SK-N-SH treated with all-trans-retinoic acid at 6 μM for 48 hours (cell line): ENCODE measurements around the gene RACK1.
"Not testable (repeated sequence)": the region's sequence is repeated elsewhere in the genome, so short reads cannot be mapped to it uniquely, and the experiment has no call there.

Experiments
- ATAC-seq: fragments of 200-7000 bp; cut with Tn5 transposase; 3 replicates; pipeline ENCODE4 v1.9.1; 2020; ENCODE audit warnings: mild to moderate bottlenecking, moderate library complexity
- ARNTL ChIP-seq: fragments of 450-650 bp; formaldehyde crosslinking; IDR thresholded peaks from 2 replicates; pipeline ENCODE4 v1.5.0; 2020; ENCODE audit warnings: low read depth, mild to moderate bottlenecking, moderate library complexity, borderline replicate concordance
- CSDC2 ChIP-seq: fragments of 250-450 bp; sonication (Bioruptor Pico); IDR thresholded peaks from 2 replicates; pipeline ENCODE4 v1.5.0; 2020; ENCODE audit warnings: mild to moderate bottlenecking, moderate library complexity
- CSRNP3 ChIP-seq: fragments of 250-450 bp; sonication (Bioruptor Pico); IDR thresholded peaks from 2 replicates; pipeline ENCODE4 v1.5.1; 2021; ENCODE audit warnings: mild to moderate bottlenecking, moderate library complexity
- ESRRG ChIP-seq: fragments of 250-450 bp; sonication (Bioruptor Pico); IDR thresholded peaks from 2 replicates; pipeline ENCODE4 v1.6.1; 2021; ENCODE audit warnings: mild to moderate bottlenecking
- GLIS3 ChIP-seq: fragments of 250-450 bp; sonication (Bioruptor Pico); IDR thresholded peaks from 2 replicates; pipeline ENCODE4 v1.5.0; 2020; ENCODE audit warnings: mild to moderate bottlenecking, moderate library complexity
- POU6F1 ChIP-seq: fragments of 250-450 bp; sonication (Bioruptor Pico); IDR thresholded peaks from 2 replicates; pipeline ENCODE4 v1.8.0; 2021; ENCODE audit warnings: low read depth, mild to moderate bottlenecking, moderate library complexity, borderline replicate concordance
- PPARA ChIP-seq: fragments of 250-450 bp; sonication (Bioruptor Pico); IDR thresholded peaks from 2 replicates; pipeline ENCODE4 v1.5.0; 2020; ENCODE audit warnings: mild to moderate bottlenecking, borderline replicate concordance
- RARB ChIP-seq: fragments of 250-450 bp; sonication (Bioruptor Pico); IDR thresholded peaks from 2 replicates; pipeline ENCODE4 v1.8.0; 2021; ENCODE audit warnings: mild to moderate bottlenecking, moderate library complexity
- SNAI2 ChIP-seq: fragments of 250-450 bp; sonication (Bioruptor Pico); IDR thresholded peaks from 2 replicates; pipeline ENCODE4 v1.5.0; 2020; ENCODE audit warnings: mild to moderate bottlenecking, moderate library complexity
- TCF4 ChIP-seq: fragments of 250-450 bp; sonication (Bioruptor Pico); IDR thresholded peaks from 2 replicates; pipeline ENCODE4 v1.8.0; 2021; ENCODE audit warnings: mild to moderate bottlenecking, moderate library complexity, borderline replicate concordance
- TOX ChIP-seq: fragments of 250-450 bp; sonication (Bioruptor Pico); IDR thresholded peaks from 2 replicates; pipeline ENCODE4 v1.8.0; 2021; ENCODE audit warnings: mild to moderate bottlenecking, moderate library complexity, borderline replicate concordance
- ZC3H10 ChIP-seq: fragments of 250-450 bp; sonication (Bioruptor Pico); IDR thresholded peaks from 2 replicates; pipeline ENCODE4 v1.5.1; 2021; ENCODE audit warnings: mild to moderate bottlenecking, moderate library complexity
- ZFP30 ChIP-seq: fragments of 450-650 bp; formaldehyde crosslinking; IDR thresholded peaks from 2 replicates; pipeline ENCODE4 v1.5.0; 2022; ENCODE audit warnings: mild to moderate bottlenecking, moderate library complexity
- ZNF8 ChIP-seq: fragments of 450-650 bp; formaldehyde crosslinking; IDR thresholded peaks from 2 replicates; pipeline ENCODE4 v1.5.0; 2020; ENCODE audit warnings: mild to moderate bottlenecking, moderate library complexity
- TF ChIP-seq, protein P1 (sequence below): fragments of 250-450 bp; sonication (Bioruptor Pico); IDR thresholded peaks from 2 replicates; pipeline ENCODE4 v1.5.0; 2020; ENCODE audit warnings: mild to moderate bottlenecking, moderate library complexity
- TF ChIP-seq, protein P2 (sequence below): fragments of 250-450 bp; sonication (Bioruptor Pico); IDR thresholded peaks from 2 replicates; pipeline ENCODE4 v1.5.1; 2020; ENCODE audit warnings: low read depth, mild to moderate bottlenecking, moderate library complexity

RACK1 gene

GRCh38 chr5:181212080-181212479 is 31.6 kb downstream of the RACK1 start:
- TF ChIP-seq, protein P1, sequence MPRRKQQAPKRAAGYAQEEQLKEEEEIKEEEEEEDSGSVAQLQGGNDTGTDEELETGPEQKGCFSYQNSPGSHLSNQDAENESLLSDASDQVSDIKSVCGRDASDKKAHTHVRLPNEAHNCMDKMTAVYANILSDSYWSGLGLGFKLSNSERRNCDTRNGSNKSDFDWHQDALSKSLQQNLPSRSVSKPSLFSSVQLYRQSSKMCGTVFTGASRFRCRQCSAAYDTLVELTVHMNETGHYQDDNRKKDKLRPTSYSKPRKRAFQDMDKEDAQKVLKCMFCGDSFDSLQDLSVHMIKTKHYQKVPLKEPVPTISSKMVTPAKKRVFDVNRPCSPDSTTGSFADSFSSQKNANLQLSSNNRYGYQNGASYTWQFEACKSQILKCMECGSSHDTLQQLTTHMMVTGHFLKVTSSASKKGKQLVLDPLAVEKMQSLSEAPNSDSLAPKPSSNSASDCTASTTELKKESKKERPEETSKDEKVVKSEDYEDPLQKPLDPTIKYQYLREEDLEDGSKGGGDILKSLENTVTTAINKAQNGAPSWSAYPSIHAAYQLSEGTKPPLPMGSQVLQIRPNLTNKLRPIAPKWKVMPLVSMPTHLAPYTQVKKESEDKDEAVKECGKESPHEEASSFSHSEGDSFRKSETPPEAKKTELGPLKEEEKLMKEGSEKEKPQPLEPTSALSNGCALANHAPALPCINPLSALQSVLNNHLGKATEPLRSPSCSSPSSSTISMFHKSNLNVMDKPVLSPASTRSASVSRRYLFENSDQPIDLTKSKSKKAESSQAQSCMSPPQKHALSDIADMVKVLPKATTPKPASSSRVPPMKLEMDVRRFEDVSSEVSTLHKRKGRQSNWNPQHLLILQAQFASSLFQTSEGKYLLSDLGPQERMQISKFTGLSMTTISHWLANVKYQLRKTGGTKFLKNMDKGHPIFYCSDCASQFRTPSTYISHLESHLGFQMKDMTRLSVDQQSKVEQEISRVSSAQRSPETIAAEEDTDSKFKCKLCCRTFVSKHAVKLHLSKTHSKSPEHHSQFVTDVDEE (CRISPR knock-in tag) = no peak
- TF ChIP-seq RARB (CRISPR knock-in tag) (no peak), ARNTL (CRISPR knock-in tag) (no peak), TOX (CRISPR knock-in tag) (no peak), POU6F1 (CRISPR knock-in tag) (no peak), GLIS3 (no peak), TCF4 (CRISPR knock-in tag) (no peak), SNAI2 (CRISPR knock-in tag) (no peak), CSDC2 (CRISPR knock-in tag) (no peak), ESRRG (no peak), ZFP30 (CRISPR knock-in tag) (no peak)
- no peak for ATAC-seq

DNA sequence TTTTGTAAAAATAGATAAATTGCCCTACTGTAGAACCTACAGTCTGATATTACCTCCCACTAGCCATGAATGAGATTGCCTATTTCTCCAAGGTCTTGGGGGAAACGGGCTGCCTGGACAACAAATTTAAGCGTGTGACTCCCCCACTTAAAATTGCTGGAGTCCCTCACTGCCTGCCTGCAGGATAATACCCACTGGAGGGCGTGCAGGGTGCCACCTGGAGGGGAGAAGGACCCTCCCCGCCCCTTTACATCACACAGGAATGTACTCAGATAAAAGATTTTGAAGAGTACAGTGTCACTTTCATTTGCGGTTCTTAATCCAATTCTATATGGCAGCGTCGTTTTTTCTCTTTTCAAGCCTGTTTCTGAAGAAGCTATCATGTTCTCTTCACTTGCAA is 32.5 kb downstream of the RACK1 start:
- TF ChIP-seq SNAI2 (CRISPR knock-in tag) = no peak
- TF ChIP-seq ZFP30 (CRISPR knock-in tag) = no peak
- TF ChIP-seq TOX (CRISPR knock-in tag) = no peak
- TF ChIP-seq PPARA (CRISPR knock-in tag) = no peak
- TF ChIP-seq ZC3H10 (CRISPR knock-in tag) = no peak
- no peak for TF ChIP-seq CSRNP3 (CRISPR knock-in tag)
- no peak for ATAC-seq

GRCh38 chr5:181210698-181211097 is 33.0 kb downstream of the RACK1 start:
- not testable (repeated sequence) for ATAC-seq

DNA sequence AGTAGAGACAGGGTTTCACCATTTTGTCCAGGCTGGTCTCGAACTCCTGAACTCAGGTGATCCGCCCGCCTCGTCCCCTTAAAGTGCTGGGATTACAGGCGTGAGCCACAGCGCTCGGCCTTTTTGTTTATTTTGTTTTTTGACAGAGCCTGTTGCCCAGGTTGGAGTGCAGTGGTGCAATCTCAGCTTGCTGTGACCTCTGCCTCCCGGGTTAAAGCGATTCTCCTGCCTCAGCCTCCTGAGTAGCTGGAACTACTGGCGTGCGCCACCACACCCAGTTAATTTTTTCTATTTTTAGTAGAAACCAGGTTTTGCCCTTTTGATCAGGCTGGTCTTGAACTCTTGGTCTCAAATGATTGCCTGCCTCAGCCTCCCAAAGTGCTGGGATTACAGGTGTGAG is 33.6 kb downstream of the RACK1 start:
- ATAC-seq = not testable (repeated sequence)

DNA sequence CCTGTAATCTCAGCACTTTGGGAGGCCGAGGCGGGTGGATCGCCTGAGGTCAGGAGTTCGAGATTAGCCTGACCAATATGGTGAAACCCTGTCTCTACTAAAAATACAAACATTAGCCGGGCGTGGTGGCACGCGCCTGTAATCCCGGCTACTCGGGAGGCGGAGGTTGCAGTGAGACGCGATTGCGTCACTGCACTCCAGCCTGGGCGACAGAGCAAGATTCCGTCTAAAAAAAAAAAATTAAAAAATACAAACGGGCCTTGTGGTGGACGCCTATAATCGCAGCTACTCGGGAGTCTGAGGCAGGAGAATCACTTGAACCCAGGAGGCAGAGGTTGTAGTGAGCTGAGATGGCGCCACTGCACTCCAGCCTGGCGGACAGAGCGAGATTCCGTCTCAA is 34.7 kb downstream of the RACK1 start:
- ATAC-seq = not testable (repeated sequence)

DNA sequence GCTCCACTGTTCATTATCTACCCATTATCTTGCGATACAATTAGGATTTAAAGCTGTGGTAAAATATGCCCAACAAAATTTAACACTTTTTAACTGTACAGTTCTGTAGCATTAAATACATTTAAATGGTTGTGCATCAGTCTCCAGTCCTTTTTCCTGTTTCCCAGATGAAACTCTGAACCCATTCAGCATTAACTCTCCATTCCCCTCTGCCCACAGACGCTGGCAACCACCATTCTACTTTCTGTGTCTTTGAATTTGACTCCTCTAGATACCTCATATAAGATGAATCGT is 35.8 kb downstream of the RACK1 start:
- no peak for TF ChIP-seq POU6F1 (CRISPR knock-in tag)
- peak; percentile 16; the same call in 1 of the 2 replicates for TF ChIP-seq CSRNP3 (CRISPR knock-in tag)
- TF ChIP-seq ZNF8 = 0 out of 2 replicates have a peak, but pooled peaks have one; percentile 21
- TF ChIP-seq RARB (CRISPR knock-in tag) = peak; percentile 57; the same call in 1 of the 2 replicates
- TF ChIP-seq, protein P2, sequence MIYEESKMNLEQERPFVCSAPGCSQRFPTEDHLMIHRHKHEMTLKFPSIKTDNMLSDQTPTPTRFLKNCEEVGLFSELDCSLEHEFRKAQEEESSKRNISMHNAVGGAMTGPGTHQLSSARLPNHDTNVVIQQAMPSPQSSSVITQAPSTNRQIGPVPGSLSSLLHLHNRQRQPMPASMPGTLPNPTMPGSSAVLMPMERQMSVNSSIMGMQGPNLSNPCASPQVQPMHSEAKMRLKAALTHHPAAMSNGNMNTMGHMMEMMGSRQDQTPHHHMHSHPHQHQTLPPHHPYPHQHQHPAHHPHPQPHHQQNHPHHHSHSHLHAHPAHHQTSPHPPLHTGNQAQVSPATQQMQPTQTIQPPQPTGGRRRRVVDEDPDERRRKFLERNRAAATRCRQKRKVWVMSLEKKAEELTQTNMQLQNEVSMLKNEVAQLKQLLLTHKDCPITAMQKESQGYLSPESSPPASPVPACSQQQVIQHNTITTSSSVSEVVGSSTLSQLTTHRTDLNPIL (CRISPR knock-in tag) = 0 out of 2 replicates have a peak, but pooled peaks have one; percentile 5
- TF ChIP-seq, all 23 proteins: peak for 4
- ATAC-seq = no peak
